ENCODE results near the gene SLC7A4.
"Not testable (repeated sequence)": the region's sequence is repeated elsewhere in the genome, so short reads cannot be mapped to it uniquely, and the experiment has no call there.

Gene SLC7A4

DNA sequence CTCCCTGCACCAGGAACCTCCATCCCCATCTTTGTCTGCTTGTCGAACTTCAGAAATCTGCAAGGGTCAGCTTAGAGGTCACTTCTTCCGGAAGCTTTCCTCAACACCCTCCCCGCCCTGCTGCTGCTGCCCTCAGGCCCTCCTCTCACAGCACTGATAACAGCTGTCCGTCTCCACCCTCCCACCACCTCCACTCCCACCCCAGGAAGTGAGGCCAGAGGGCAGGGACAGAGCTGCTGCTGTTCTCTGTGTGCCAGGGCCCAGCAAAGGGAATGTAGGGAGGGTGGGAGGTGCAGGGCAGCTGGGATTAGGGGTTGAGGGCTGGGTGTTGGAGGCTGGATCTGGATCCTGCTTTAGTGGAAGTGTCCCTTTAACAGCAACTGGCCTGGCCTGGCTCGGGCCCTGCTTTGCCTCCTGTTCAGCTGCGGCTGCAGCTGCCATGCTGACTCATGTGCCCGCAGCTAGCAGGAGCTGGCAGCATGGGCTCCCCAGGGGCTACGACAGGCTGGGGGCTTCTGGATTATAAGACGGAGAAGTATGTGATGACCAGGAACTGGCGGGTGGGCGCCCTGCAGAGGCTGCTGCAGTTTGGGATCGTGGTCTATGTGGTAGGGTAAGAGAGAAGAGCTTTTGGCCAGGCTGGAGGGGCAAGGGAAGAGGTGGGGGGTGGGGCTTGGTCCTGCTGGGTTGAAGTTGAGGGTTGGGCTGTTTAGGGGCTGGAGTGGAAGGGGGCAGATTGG is 17.5 kb downstream of the SLC7A4 start, which contains the start of gene P2RX6:
Gene P2RX6 (plus strand): TSS at position 440 of the 740 bp plus-strand sequence. CDS start 10 bp downstream, at position 450.
- DNase-seq = peak; percentile 37

DNA sequence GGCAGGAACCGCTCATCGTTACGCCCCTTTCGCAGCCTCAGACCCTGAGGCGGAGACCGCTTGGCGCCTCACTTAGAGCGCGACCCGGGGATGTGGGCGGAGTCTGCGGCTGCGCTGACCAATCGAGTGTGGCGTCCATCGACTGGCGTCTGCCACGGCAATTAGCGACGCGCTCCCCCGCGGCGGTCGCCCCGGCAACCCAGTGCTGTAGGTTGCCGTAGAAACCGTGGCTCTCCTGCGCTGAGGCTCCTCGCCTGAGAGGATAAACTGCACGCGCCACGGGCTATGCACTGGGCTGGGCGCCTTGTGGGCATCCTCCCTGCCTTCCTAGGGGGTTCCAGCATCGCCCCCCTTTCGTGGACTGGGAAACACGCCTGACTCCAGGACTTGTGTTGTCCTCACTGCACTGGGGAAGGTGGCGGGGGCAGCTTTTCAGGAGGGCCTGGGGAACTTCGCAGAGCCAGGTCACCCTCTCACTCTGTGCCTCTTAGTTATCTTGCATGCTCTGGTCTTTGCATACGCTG is 18.1 kb downstream of the SLC7A4 start:
- peak; percentile 96 for DNase-seq

DNA sequence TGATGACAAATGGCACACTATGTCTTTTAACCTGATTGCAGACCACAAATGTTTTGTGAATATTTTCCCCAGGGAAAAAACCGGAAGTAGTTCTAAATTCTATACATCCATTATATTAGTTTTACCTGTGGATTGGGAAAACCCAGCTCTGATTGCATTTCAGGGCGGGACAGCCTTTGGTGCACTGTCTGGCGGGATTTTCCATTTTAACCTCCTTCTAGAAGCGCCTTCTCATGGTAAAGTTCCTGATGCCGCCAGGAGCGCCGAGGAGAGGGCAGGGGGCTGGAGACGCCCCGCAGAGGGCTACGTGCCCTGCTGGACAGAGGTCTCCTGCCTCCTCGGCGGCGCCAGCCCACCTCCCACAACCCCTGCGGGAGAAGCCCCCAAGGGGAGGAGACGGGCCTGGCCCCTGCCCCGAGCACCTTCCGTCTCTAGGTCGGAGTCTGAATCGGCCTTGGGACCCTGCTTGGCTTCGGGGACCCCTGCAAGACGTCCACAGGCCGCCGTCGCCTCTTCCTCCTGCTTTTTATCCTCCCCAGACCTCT is 18.6 kb downstream of the SLC7A4 start:
- peak; percentile 6 for DNase-seq

DNA sequence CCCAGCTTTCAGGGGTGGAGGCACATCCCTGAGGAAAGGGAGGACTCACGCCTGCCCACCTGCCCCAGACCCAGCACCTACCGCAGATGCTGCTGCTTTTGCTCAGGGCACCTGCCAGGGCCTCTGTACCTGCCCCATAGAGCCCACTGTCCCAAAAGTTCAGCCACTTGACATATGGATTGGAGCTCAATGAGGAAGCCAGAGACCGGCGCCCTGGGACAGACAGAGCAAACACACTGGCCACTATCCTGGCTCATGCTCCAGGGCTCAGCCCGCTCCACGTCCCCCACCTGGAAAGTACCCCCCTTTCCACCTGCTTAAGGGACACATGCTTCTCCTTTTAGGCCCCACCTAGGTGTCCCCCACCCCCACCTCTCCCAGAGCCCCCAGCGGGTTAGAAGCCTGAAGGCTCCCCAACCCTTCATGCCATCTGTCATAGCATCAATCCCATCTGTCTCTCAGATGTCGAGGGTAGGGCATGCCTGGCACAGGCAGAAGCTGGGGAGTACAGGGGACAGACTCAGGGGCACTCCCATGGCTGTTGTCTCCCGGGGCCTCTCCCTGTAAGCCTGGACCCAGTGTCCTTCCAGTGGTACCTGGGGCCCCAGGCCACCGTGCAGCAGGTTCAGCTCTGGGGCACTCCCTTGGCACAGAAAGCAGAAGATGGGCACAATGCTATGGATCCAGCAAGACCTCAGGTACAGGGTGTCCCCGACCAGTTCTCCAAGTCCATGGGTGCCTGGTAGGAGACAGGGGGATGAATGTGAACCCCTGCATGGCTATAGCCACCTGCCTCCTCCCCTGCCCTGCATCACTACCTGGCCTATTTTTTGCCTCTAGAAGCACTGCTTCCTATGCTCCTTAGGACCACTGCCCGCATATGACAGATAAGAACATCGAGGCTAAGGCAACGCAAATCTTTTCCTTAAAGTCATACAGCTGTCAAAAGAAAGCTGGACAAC is 19.6 kb downstream of the SLC7A4 start:
- DNase-seq = no peak

DNA sequence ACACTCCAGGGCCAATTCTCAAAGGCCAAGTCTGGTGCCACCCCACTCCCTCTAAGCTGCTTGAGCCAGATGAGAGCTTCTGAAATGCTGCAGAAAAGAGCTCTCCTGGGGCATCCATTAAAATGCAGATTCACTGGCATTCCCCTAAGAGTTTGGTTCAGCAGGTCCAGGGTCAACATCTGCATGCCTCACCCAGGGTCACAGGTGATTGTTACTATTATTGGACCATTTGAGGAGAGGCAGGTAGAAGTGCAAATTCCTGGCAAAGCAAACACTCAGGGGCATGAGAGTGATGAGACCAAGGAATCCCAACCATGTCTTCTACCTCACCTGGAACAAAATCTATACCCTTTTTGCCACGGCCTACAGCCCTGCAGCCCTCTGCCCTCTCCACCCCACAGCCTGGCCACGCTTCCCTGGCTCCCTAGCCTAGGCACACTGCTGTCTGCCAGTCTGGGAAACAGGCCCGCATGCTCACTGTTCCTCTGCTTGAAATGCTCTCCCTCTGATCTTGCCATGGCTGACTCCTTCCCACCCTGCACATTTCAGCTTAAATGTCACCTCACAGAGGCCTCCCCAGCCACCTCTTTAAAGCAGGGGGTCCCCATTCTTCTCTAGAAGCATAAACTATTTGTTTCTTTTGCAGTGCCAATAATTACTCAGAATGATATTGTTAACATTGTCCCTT is 21.8 kb downstream of the SLC7A4 start:
- DNase-seq = no peak

DNA sequence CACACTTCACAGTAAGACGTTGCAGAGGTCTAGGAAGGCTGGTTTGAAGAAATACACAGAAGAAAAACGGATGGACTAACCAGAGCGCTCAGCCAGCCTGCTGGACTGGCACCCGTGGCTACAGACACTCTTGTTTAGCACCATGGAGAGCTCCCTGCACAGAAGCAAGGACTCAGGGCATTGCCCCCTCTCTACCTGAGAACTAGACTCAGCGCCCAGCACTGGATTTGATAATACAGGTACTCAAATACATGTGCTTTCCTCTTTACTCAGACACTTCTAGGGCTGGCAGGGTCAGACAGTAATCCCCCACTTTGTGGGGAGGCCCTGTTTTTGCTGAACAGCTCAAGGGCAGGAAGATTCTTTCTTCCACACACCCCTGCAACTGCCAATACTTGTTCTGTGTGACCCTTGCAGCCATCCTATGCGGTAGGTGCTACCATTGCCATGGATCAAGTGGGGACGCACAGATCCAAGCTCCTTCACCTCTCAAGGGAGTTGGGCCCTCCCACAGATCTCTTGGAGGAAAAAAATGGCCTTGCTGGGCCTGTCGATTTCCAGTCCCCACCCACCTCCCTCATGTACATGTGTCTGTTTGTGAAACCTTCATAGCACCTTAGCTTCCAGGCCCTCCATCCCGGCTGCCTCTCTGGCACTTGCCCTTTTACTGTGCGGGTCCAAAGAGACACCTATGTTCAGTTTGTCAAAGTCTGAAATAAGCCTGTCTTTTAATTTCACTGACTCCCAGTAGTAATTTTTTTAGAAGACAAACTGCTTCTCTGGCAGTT is 22.5 kb downstream of the SLC7A4 start:
- no peak for DNase-seq

DNA sequence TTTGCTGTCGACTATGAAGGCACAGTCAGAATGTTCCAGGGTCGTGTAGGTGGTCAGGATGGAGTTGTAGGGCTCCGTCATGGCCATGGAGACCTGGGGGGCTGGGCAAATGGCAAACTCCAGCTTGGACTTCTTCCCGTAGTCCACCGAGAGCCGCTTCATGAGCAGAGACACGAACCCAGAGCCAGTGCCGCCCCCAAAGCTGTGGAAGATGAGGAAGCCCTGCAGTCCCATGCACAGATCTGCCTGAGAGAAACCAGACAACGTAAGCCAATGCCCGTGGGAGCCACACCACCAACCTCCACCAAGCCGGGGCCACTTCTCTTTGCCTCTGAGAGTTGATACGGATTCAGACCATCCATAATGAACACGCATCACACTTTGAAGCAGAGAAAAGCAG is 23.2 kb downstream of the SLC7A4 start:
- DNase-seq = not testable (repeated sequence)

DNA sequence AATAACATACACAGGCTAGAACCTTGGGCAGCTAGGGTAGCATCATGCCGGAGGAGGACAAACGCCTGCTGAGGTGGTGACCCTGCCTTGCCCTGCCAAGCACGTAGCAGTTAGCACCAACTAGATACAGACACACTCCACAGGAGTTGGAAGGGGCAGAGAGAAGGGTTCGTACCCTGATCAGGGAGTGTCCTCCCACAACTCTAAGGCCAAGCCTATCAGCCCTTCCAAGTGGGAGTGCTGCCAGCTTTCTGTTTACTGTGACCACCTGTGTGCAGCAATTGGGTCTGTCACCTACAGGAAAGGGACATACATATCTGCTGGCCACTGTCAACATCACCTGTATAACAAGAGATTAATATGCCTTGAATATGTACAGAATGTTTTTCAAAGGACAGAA is 28.6 kb downstream of the SLC7A4 start:
- DNase-seq = no peak

DNA sequence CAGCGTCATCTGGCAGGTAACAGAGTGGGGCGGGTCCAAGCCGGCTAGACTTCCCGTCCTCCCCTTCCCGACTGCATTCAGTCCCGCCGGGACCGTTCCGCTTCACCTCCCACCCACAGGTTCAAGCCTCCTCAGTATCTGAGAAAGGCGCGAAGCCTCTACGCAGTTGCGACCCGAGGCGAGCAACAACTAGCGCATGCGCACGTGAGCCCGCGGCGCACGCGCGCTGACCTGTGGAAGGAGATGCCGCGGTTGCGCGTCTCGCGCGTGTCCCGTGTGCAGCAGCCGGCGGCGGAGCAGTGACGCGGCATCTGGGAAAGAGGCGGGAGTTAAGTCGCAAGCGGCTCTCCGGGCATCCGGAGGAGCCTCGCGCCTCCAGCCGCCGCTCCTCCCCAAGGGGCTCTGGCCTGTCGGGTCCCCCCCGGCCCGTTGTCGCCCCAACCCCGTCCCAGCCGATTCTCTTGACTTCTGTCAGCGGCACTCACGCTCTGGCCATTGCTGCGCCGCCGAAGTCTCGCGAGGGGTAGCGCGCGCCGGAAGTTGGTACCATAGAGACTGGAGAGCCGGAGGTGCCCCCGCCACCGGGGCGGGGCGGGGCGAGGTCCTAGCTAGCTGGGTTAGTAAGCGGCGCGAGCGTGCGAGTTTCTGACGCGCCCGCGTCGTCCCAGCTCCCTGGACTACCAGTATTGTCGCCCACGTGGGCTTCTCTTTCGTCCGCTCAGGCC is 30.6 kb downstream of the SLC7A4 start, which contains the start of gene THAP7:
Gene THAP7 (minus strand): TSS at position 518 of the 725 bp plus-strand sequence. CDS start 207 bp downstream, at position 311.
- peak; percentile 92 for DNase-seq

DNA sequence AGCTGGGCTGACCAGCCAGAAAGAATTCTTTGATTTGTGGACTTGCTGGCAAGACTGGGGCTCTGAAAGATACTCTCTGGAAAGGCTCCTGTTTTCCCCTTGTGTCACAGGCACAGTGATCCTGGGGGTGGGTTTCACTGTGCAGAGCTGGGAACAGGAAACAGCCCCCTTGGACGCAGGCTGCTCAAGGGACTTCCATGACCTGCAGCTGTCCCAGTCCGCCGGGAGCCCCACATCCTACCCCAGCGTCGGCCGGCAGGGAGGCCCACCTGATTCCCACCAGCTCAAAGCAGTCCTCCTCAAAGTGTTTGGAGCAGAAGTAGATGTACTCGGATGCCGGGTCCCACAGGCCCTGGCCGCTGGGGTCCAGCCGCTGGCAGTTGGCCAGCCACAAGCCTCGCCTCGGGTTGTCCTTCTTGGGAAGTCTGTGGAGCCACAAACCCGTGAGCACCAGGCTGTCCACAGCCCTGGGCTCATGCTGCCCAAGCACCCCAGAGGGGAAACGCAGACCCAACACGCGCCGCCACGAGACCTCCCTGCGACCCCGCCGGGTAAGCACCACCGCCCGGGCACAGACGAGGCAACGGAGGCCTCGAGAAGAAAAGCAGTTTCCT is 31.3 kb downstream of the SLC7A4 start:
- no peak for DNase-seq

DNA sequence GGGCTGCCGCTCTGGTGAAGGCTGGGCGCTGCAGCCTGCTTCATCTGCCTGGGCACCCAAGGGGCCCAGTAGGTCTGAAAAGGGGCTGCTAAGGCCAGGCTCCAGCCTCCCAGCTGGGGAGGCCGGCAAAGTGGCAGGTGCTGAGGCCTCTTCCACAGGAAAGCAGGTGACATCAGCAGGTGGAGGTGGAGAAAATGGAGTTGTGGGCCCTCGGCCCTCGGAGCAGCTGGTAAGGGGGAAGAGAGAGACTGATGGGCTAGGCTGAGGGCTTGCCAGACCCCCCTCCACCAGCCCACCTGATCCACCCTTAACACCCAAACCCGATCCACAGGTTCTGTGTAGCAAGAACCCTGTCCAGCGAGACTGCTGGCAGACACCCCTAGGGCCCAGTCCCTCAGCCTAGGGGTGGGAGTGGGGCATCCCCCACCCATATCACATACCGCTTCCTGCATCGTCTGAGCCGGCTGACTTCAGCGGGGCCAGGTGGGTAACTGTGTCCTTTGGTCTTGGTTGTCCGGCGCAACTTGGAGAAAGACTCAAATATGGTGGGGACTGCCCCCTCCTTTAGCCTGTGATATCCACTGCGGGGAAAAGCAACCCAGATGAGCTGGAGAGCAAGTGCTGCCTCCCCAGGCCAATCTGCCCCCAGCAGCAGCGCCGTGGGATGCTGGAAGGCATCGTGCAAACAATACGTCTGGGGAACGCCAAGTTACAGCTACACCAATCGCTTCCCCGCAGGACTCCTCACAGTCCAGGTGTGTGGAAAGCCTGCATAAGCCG is 32.0 kb downstream of the SLC7A4 start:
- DNase-seq = no peak

DNA sequence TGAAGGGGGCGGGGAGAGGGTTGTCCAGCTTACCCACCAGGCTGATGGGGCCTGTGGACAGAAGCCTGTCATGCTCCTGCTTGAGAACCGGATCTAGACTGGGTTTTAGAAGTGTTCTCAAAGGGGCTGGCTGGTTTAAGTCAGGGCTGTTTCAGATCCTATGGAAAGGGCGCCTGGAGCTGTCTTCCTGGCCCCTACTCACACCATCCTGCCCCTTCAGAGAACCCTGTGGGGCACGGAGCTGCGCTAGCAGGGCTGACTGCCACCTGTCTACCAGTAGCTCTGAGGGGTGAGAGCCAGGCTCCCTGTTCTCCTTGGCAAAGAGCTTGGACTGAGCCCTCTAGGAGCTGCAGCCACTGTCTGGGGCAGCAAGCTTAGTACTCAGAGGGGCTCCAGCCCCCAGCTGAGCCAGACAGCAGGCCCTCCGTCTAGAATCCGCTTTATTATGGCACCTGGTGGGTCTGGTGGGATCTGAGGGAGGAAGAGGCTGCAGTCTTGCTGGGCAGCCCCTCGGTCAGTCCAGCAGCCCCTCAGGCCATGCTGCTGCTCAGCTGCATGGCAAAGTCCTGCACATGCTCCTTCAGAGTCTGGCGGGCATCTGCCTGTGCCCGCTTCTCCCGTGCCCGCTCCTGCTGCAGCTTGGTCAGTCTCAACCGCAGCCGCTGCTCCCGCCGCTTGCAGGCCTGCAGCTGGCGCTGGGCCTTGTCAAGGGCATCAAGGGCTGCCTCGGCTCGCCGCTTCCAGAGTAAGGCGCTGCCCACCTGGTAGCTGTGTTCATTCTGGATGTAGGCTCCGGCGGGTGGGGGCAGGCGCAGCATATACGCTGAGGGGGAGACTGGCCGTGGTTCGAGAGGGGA is 32.8 kb downstream of the SLC7A4 start:
- no peak for DNase-seq

DNA sequence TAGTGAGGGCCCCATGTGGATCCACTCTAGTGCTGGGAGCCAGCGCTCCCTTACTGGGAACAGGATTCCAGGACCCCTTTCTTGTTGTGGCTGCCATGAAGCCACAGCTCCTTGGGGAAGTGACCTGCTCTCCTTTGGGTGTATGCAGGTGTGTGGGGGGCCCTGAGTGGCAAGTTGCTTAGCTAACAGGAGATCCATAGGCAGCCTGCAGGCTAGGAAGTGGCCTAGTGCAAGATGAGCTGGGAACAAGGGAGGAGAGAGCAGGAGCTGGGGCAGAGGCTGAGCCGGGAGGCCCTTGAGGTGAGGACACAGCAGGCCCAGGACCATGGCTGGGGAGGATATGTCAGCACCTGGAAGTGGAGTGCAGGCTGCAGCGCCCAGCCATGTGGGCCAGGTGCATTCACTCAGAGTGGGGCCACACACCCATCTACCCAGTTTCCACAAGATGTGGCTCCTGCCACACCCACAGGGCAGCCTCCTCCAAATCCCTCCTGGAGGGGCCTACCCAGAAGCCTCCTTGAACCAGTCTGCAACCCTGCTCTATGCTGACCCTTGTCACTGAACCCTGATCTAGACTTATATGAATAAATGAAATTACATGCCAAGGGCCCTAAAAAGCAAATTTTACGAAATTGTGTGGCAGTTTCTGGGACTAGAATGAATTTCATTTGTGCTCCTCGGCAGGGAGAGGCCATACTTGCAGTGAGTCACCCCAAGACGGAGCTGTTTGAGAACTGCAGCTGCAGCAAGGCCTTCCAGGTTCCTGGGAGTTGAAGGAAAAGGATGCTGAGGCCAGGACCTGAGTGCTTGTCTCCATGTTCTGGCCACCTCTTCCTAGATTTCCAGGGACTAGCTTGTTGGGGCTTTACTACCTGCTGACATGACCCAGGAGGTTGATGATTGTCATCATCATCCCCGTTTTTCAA is 33.7 kb downstream of the SLC7A4 start:
- DNase-seq = no peak

DNA sequence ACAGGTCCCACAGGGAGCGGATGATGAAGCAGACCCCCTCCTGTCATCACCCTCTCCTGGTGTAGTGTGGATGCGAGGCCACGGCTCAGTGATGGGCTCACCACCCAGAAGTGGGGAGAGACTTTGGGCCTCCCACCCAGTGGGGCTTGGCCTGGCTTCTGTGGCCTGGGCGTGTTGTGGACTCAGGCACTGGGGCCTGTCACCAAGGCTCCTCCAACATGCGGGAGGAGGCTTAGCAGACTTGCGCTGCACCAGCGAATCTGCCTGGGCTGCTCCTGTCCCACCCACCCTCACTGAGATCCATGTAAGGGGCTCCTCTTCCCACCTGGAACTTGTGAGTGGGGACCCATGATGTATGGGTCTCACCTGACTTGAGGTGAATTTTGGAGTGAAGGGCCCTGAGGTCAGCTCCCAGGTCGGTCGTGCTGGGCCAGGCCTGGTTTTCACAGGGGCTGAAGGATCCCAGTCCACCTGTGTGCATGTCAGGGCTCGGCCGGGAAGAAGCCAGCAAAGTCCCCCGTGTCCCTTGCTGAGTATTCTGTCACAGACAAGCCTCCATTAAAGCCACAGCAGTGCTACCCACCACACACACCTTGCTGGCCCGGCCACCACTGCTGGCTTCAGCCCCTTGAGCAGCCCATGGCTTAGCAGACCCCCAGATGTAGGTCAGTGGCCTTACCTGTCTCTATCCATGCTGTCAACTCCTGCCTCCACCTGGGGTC is 34.7 kb downstream of the SLC7A4 start:
- DNase-seq = no peak

DNA sequence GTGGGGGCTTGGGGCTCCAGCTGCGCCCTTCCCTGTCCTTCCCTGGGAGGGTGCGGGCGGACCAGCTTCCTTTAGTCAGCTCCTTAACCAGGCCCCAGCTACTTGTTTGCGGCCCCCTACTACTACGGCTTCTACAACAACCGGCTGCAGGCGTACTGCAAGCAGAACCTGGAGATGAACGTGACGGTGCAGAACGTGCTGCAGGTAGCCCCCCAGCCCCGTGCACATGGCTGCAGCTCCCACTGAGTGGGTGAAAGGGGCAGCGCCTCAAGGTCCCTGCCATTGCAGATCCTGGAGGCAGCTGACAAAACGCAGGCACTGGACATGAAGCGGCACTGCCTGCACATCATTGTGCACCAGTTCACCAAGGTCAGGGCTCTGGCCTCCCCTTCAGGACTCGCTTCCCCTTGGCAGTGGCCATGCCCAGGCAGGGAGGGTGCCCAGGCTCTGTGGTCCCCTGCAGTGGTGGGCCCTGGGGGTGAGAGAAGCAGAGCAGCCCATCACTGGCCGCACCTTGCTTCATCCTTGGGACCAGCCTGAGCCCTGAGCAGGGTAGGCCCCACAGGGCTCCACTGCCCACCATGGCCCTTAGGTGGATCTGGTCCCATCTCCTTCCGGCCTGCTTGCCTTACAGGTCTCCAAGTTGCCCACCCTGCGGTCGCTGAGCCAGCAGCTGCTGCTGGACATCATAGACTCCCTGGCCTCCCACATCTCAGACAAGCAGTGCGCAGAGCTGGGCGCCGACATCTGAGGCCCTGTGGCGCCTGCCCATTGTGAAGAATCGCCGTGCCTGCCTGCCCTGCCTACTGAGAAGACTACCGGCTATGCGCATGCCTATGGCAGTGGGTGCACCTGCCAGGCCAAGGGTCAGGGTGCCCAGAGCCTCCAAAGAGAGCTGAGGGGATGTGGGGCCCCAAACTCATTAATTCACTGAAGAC is 35.5 kb downstream of the SLC7A4 start:
- no peak for DNase-seq

DNA sequence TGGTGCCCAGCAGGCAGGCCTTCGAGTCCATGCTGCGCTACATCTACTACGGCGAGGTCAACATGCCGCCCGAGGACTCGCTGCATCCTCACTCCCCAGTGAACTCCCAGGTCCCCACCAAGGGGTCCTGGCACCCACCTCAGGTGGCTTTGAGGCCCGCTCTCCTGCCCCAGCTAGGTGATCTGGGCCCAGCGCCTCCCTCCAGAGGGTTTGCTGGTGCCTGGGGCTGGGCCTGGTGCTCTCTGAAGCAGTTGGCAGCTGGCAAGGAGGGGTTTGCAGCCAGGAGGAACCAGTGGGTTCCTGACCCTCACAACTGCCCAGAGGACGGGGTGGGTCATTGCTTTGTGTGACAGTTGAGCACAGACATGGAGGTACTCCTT is 36.3 kb downstream of the SLC7A4 start:
- no peak for DNase-seq
